Activated CD4-positive, alpha-beta T cell treated with anti-CD3 and anti-CD28 coated beads for 24 hours (primary cell): Measurements from ENCODE around the gene LZTR1.
A peak's percentile ranks its signal among the peaks of the same experiment; 100 is the strongest.
"Not testable (repeated sequence)": the region's sequence is repeated elsewhere in the genome, so short reads cannot be mapped to it uniquely, and the experiment has no call there.

Source experiments
- DNase-seq, 2 donors: peaks; one replicate each; pipeline ENCODE4 v3.0.0-alpha.2; 2020; ENCODE audit warnings: low read depth in 2 of 2

The LZTR1 gene

DNA sequence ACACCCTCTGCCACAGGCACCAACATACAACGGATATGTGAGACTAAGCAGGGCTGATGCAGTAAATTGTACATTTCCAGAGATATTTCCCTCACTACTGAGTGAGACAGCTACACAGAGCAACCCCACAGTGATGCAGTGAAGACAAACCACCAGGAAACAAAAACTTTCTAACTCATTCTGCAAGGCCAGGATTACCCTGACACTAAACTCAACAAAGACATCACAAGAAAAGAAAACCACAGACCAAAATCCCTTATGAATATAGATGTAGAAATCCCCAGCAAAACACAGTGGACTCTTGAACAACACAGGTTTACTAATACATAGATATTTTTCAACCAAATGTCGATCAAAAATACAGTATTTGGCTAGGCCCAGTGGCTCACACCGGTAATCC, 51.8 kb downstream of the LZTR1 start:
- DNase-seq: no peak

DNA sequence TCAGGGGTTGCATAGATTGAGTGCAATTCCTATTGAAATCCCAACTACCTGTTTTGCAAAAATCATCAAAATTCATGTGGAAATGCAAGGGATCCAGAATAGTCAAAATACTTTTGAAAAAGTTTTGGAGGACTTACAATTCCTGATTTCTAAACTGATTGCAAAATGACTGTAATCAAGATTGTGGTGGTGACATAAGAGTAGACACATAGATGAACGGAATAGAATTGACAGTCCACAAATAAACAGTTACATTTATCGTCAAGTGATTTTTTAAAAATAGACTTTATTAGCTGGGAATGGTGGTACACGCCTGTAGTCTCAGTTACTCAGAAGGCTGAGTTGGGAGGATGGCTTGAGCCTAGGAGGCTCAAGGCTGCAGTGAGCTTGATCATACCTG, 52.9 kb downstream of the LZTR1 start:
- DNase-seq: no peak

DNA sequence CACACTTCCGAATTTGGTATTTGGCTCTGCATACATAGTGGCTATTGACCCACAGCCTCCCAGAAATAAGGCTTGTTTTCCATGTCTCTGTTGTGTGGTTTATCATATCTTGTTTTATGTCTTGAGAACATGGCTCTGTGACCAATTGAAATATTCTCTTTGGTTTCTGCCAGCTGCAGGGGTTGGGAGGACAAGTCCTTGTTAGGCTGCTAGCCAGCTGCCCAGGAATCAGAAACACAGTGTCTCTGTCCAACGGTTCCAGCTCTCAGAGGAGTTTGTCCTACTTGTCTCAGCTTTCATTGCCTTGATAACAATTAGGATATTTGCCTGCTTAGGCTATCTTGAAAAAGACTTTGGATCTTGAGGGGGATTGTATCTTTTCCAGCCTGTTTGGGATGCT, 56.3 kb downstream of the LZTR1 start:
- no peak for DNase-seq

- DNase-seq: not testable (repeated sequence)
Measured at GRCh38 chr22:21039158-21039557, 57.1 kb downstream of the LZTR1 start.

GRCh38 chr22:21041937-21042336, 59.8 kb downstream of the LZTR1 start:
- no peak for DNase-seq

DNA sequence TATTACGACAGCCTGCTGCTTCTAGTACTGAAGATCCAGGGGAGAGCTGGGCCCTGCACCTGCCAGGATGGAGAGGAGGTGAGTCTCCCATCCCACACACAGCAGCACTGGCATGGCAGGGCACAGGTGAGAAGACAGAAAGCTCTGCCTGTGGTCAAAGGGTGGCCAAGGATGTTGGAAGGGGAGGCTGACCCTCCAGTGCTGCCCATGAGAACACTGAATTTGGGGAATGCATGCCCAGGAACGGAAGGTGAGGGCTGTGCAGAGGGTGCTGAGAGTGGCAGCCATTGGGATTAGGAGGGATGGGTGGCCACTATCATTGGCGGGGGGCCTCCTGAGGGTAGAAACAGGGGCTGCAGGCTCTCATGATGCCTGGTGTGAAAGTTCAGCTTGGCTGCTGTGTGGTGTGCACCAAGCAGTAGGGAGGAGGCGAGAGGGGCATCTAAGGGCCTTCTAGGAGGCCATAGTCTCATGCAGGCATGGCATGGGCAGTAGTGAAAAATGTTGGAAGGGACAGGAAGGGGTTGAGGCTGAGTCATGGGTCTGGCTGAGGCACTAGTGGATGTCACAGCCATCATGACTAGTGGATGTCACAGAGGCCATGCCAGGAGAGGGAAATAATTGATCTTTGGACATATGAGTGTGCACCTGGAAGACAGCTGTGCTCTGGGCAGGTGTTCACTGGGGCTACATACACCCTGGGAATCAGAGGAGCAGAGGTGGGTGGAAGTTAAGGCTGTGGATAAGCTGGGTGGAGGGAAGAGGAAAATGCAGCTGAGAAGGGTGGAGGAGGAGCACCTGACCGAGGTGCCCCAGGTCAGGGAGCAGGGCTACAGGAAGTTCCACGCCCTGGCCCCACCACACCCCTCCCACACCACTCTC, 61.1 kb downstream of the LZTR1 start:
- no peak for DNase-seq

DNA sequence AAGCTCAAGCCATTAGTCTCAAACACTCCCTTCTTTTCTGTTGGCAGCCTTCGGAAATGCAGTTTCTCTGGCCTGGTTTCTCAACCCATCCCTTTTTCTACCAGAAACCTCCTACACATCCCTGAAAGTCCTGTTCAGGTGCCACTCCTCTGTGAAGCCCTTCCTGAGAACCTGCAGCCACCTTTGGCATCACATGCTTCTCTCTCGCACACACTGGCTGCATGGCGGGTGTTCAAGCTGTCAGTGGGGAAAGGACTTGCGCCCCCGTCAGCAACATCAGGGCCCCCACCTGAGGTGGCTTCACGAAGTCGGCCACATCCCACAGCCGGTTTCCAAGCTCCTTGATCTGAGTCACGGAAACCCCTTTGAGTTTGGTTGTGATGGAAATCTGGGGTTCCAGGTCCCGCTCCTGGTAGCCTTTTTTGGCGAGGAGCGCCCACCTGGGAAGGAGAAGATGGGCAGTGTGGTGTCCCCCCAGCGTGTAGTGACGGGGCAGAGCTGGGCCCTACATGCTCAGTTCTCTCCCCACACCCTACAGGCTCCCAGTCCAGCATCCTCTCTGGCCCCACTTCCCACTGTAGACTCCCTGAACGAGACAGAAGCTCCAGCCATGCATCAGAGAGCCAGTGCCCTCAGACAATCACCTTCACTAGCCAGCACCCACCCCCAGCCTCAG, 61.9 kb downstream of the LZTR1 start:
- no peak for DNase-seq

GRCh38 chr22:21044931-21045584, 63.0 kb downstream of the LZTR1 start:
- DNase-seq: no peak

DNA sequence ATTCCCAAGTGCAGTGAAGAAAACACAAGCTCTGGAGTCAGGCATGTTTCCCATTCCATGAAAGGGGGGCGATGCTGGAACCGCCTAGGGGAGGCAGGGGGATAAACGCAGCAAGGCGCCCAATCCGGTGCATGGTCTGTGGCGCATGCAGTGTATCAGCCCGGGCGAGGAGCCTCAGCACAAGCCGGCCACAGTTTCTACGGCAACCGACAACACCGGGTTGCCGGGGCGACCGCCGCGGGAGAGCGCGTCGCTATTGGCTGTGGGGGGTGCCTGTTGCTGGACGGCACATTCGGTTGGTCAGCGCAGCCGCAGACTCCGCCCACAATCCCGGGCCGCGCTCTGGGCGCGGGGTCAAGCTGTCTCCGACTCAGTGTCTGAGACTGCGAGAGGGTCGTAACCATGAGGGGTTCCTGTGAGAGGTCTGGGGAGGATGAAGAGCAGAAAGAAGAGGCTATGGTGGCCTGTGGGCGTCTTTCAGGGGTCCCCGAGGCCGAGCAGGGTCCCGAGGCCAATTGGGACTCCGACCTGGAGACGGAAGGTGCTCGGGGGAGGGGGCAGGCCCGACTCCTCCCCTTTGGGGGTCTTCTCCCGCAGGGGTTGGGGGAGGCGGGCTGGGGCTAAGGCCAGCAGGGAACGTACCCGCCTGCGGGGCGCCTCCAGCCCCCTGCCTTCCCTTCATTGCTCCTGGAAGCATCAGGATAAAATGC, 63.6 kb downstream of the LZTR1 start, which contains the start of gene LRRC74B:
LRRC74B (plus strand) TSS at position 362 of the 710 bp plus-strand sequence; CDS start at position 403, 41 bp downstream.
- DNase-seq: peak; percentile 58 to 60

- no peak for DNase-seq
Measured at GRCh38 chr22:21047035-21047661, 65.1 kb downstream of the LZTR1 start.

- no peak for DNase-seq
Measured at GRCh38 chr22:21047730-21048129, 65.6 kb downstream of the LZTR1 start.

GRCh38 chr22:21048448-21048847, 66.4 kb downstream of the LZTR1 start:
- DNase-seq: not testable (repeated sequence)
